ENCODE results near the gene CABP7. TPM values are rescaled to one million over a fixed set of nuclear protein-coding genes. Genes with fewer than 3 reads are reported as not detected.
A peak's percentile ranks its signal among the peaks of the same experiment; 100 is the strongest.

Gene CABP7
- total RNA-seq, 1 donor from 2014 or later = not detected

DNA sequence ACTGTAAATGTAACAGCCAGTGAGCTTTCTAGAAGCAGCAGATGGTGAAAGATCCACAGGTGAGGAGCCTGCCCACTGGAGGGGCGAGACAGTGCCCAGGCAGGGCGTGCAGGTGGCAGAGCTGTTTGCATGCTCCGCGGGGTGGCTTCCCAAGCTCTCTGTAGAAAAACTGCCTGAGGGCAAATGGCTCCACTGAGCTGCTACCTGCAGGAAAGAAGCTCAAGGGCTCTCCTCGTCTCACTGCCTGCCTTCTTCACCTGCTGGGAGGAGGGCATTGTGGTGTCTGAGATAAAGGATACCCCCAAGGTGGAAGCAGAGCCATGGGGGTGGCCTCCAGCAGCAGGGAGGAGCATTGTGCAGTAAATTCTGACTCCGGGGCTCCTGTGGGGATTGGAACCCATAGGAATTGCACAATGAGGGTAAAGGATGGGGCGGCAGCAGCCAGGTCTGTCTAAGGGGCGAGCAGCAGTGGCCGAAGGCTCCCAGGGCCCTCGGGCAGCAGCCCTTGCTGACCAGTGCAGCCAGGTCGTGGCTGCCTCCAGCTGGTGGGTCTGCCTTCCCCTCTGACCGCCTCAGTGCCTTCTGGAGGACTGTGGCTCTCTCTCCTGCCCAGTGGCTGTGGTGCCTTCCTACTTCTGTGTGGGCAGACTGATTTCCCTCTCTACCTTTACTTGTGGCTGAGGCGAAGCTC lies 28.0 kb upstream of the CABP7 start:
- TF ChIP-seq CTCF (IDR thresholded peaks at IDR 0.05) = no peak
- H3K4me1 ChIP-seq = no peaks in the 10 kb centered on the region
- DNase-seq = no peak
- H3K9me3 ChIP-seq = no peaks in the 10 kb centered on the region
- ATAC-seq = no peak
- no peaks in the 10 kb centered on the region for H3K27me3 ChIP-seq
- H3K4me3 ChIP-seq = no peak overlapping the region
- H3K27ac ChIP-seq = no peak overlapping the region
- H3K36me3 ChIP-seq = peaks cover 33% of the 10 kb centered on the region
- intact Hi-C loops (cut with DNase I) = no loop called here

GRCh38 chr22:29692327-29692640 lies 27.5 kb upstream of the CABP7 start:
- no peaks in the 10 kb centered on the region for H3K4me1 ChIP-seq
- no peaks in the 10 kb centered on the region for H3K27me3 ChIP-seq
- H3K4me3 ChIP-seq = no peak overlapping the region
- ATAC-seq = no peak
- no peak for TF ChIP-seq CTCF (IDR thresholded peaks at IDR 0.05)
- peaks cover 30% of the 10 kb centered on the region for H3K36me3 ChIP-seq
- no peaks in the 10 kb centered on the region for H3K9me3 ChIP-seq
- DNase-seq = peak; percentile 43
- intact Hi-C loops (cut with DNase I) = no loop called here
- no peak overlapping the region for H3K27ac ChIP-seq

DNA sequence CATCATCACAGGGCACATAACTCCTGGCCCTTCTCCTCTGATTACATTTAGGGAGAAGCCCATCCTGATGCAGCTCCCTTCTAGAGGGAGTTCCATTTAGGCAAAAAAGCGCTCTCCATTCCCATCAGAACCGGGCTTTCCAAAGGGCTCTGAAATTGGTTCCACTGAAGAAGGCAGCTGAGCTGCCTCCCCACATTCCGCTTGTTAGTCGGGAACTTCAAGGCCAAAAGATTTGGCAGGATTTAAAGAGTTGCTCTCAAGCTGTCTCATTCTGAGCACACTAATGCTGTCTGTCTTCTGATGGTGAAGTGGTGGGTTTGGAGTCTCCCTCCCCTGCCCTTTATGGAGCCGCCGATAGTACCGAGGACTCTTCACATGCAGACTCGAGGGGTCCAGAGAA lies 26.6 kb upstream of the CABP7 start:
- no peak for TF ChIP-seq CTCF (IDR thresholded peaks at IDR 0.05)
- Histone ChIP-seq H3K27me3 (no peaks in the 10 kb centered on the region), H3K4me3 (no peak overlapping the region), H3K9me3 (no peaks in the 10 kb centered on the region), H3K36me3 (peaks cover 25% of the 10 kb centered on the region), H3K4me1 (no peaks in the 10 kb centered on the region), H3K27ac (no peak overlapping the region)
- no peak for DNase-seq
- no peak for ATAC-seq
- intact Hi-C loops (cut with DNase I) = no loop called here

GRCh38 chr22:29693671-29694070 lies 26.1 kb upstream of the CABP7 start:
- H3K36me3 ChIP-seq = peaks cover 25% of the 10 kb centered on the region
- intact Hi-C loops (cut with DNase I) = no loop called here
- ATAC-seq = no peak
- no peaks in the 10 kb centered on the region for H3K4me1 ChIP-seq
- no peaks in the 10 kb centered on the region for H3K27me3 ChIP-seq
- H3K9me3 ChIP-seq = no peaks in the 10 kb centered on the region
- no peak overlapping the region for H3K4me3 ChIP-seq
- no peak for DNase-seq
- TF ChIP-seq CTCF (IDR thresholded peaks at IDR 0.05) = no peak
- H3K27ac ChIP-seq = no peak overlapping the region

GRCh38 chr22:29695129-29695926 lies 24.5 kb upstream of the CABP7 start:
- H3K36me3 ChIP-seq = peaks cover 25% of the 10 kb centered on the region

More at GRCh38 chr22:29695129-29695926, 24.5 kb upstream of the CABP7 start:
- Histone ChIP-seq H3K27me3 (no peaks in the 10 kb centered on the region), H3K9me3 (no peaks in the 10 kb centered on the region), H3K4me3 (no peak overlapping the region), H3K27ac (no peak overlapping the region), H3K4me1 (no peaks in the 10 kb centered on the region)
- intact Hi-C loops (cut with DNase I) = no loop called here
- no peak for TF ChIP-seq CTCF (IDR thresholded peaks at IDR 0.05)
- DNase-seq (no peak), ATAC-seq (no peak)

Data from upper lobe of right lung (tissue), 1 donor.